CD4-positive, alpha-beta T cell (primary cell): Measurements from ENCODE around the gene HIRA. TPM values are rescaled to one million over a fixed set of nuclear protein-coding genes. Genes with fewer than 3 reads are reported as not detected.

Experiments used
- ATAC-seq: fragments of 200-7000 bp; cut with Tn5 transposase; one replicate; pipeline ENCODE4 v1.10.0; 2022; ENCODE audit warnings: mild to moderate bottlenecking; ENCODE audit not compliant: poor library complexity
- CTCF ChIA-PET: fragments of 350-600 bp; sonication (Branson Sonifier 250); formaldehyde crosslinking; loops from one replicate; lab custom pipeline; 2021; ENCODE audit warnings: antibody characterized with exemption, inconsistent platforms; lab: Charles Lee
- POLR2A ChIA-PET: fragments of 350-600 bp; sonication (Branson Sonifier 250); formaldehyde crosslinking; loops from one replicate; lab custom pipeline; 2021; ENCODE audit warnings: antibody characterized with exemption, inconsistent platforms; lab: Charles Lee
- DNase-seq, 14 experiments: peaks; one replicate each; pipeline ENCODE4 v3.0.0-alpha.2; 2013 to 2020; ENCODE audit warnings: mixed read lengths in 2 of 14
- H3K27ac ChIP-seq, 2 donors: one replicate each; pipeline versions ENCODE4 v1.5.1 to v1.7.0; 2013; ENCODE audit warnings: low read length in 2 of 2, low read depth in 1 of 2, mild to moderate bottlenecking in 1 of 2
- H3K27me3 ChIP-seq, 2 experiments: 1 replicate in 1 of 2; 2 replicates in 1 of 2; pipeline versions ENCODE4 v1.6.1 to v1.7.0; 2013; ENCODE audit warnings: low read length in 2 of 2, control low read depth in 1 of 2, mild to moderate bottlenecking in 1 of 2, moderate library complexity in 1 of 2; ENCODE audit not compliant: insufficient read depth in 2 of 2, control insufficient read depth in 1 of 2
- H3K36me3 ChIP-seq: one replicate; pipeline ENCODE4 v1.6.1; 2013; ENCODE audit warnings: low read length, control low read depth; ENCODE audit not compliant: insufficient read depth
- H3K4me1 ChIP-seq: one replicate; pipeline ENCODE4 v1.6.1; 2013; ENCODE audit warnings: low read length, control low read depth; ENCODE audit not compliant: insufficient read depth
- H3K4me3 ChIP-seq: one replicate; pipeline ENCODE4 v1.5.1; 2013; ENCODE audit warnings: mild to moderate bottlenecking, low read length, moderate library complexity
- H3K9me3 ChIP-seq, 2 experiments: 1 replicate in 1 of 2; 2 replicates in 1 of 2; pipeline versions ENCODE4 v1.6.1 to v1.7.0; 2013; ENCODE audit warnings: low read length in 2 of 2, mild to moderate bottlenecking in 2 of 2, control low read depth in 1 of 2, moderate library complexity in 1 of 2; ENCODE audit not compliant: control insufficient read depth in 1 of 2, insufficient read depth in 1 of 2
- H3K27ac Mint-ChIP-seq: one replicate; pipeline ENCODE4 v1.8.0; 2020; ENCODE audit warnings: mixed read lengths
- H3K27me3 Mint-ChIP-seq: one replicate; pipeline ENCODE4 v1.8.0; 2021; ENCODE audit warnings: mixed read lengths
- H3K36me3 Mint-ChIP-seq: one replicate; pipeline ENCODE4 v1.8.0; 2021; ENCODE audit warnings: low read depth, mixed read lengths
- H3K4me1 Mint-ChIP-seq: one replicate; pipeline ENCODE4 v1.8.0; 2021; ENCODE audit warnings: low read depth, mixed read lengths
- H3K4me3 Mint-ChIP-seq: one replicate; pipeline ENCODE4 v1.8.0; 2020; ENCODE audit warnings: mild to moderate bottlenecking, mixed read lengths
- H3K9me3 Mint-ChIP-seq: one replicate; pipeline ENCODE4 v1.8.0; 2020; ENCODE audit warnings: mixed read lengths
- intact Hi-C, 2 experiments: fragments of 100-400 bp; cut with DNase I in 1 of 2; cut with micrococcal nuclease in 1 of 2; formaldehyde crosslinking; loops; one replicate each; pipeline versions ENCODE4 v1.15.1 to v1.9.0; 2023 to 2025; cut with DNase I, micrococcal nuclease
- total RNA-seq, 174 experiments: library from RNA in 2 of 174; stranded (reverse) in 2 of 174; gene quantifications; one replicate each; pipeline ENCODE4 v1.2.3 and lab custom pipeline; 2021 to 2026
- TF ChIP-seq, protein P1 (sequence below): fragments of 200-600 bp; IDR thresholded peaks from one replicate; pipeline ENCODE4 v1.8.0; 2022; ENCODE audit warnings: antibody characterized with exemption, mild to moderate bottlenecking

Gene HIRA
- total RNA-seq, 2 experiments from 2014 or later: 15.2 to 15.5 TPM

DNA sequence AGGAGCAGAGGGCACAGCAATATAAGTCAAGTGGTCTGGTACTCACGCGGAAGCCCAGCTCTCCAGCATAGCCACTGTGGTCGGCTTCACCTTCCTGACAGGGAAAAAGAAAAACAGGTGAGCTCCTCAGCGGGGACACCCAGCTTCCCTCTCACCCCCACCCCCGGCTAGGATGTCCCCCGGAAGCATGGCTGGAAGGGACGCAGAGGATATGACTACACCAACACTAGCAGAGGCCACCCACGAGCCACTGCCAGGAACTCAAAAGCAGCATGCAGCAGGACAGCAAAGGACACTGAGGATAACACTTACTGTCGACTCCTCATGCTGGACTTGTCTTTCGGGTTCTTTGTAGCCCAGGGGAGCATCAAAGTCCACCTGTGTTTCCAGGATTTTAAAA lies 25.0 kb upstream of the HIRA start:
- intact Hi-C loops: no loop called here
- CTCF ChIA-PET: no interaction called here

DNA sequence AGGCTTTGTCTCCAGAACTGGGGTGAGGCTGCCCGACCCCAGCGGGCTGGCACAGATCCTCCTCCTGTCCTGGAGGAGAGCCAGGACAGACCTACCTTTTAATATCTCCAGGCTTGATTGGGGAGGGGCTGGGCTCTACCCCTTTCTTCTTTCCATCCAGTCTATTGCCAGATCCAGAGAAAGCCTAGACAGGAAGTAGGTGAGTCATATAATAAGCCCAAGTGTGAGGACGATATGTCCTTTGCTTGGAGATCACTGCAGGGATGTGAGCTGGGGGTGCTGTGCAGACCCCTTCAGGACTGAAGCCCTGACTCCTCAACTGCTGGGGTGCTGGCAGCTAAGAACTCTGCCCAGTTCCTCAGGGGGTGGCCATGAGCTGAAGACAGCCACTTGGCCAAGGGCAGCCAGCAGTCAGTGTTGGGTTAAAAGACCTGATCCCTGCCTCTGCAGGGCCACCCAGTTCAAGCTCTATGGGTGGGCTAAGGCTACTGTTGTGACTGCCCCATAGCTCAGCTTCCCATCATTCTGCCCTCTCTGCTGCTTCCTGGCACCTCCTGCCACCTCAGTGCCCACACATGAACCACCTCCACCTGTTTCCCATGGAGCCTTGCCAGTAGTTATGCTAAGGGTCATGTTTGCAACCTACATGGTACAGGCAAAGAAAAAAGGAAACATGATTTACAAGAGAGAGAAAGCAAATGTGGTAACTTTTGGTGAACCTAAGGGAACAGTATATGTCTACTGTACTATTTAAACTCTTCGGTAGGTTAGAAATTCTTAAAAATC lies 24.2 kb upstream of the HIRA start:
- H3K9me3 ChIP-seq: no peaks in the 10 kb centered on the region
- H3K4me1 Mint-ChIP-seq: no peaks in the 10 kb centered on the region
- H3K27ac Mint-ChIP-seq: no peak overlapping the region
- ChIA-PET POLR2A (no interaction called here), CTCF (no interaction called here)
- TF ChIP-seq, protein P1, sequence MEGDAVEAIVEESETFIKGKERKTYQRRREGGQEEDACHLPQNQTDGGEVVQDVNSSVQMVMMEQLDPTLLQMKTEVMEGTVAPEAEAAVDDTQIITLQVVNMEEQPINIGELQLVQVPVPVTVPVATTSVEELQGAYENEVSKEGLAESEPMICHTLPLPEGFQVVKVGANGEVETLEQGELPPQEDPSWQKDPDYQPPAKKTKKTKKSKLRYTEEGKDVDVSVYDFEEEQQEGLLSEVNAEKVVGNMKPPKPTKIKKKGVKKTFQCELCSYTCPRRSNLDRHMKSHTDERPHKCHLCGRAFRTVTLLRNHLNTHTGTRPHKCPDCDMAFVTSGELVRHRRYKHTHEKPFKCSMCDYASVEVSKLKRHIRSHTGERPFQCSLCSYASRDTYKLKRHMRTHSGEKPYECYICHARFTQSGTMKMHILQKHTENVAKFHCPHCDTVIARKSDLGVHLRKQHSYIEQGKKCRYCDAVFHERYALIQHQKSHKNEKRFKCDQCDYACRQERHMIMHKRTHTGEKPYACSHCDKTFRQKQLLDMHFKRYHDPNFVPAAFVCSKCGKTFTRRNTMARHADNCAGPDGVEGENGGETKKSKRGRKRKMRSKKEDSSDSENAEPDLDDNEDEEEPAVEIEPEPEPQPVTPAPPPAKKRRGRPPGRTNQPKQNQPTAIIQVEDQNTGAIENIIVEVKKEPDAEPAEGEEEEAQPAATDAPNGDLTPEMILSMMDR: no peak
- H3K27me3 ChIP-seq: no peaks in the 10 kb centered on the region
- no peaks in the 10 kb centered on the region for H3K9me3 Mint-ChIP-seq
- no peak overlapping the region for H3K4me3 Mint-ChIP-seq
- no peaks in the 10 kb centered on the region for H3K4me1 ChIP-seq
- H3K27ac ChIP-seq: no peak overlapping the region
- peaks cover 84% of the 10 kb centered on the region for H3K36me3 Mint-ChIP-seq
- no peak overlapping the region for H3K4me3 ChIP-seq
- DNase-seq (no peak), ATAC-seq (no peak)
- intact Hi-C loops: no loop called here
- H3K27me3 Mint-ChIP-seq: no peaks in the 10 kb centered on the region
- H3K36me3 ChIP-seq: peaks cover 72% of the 10 kb centered on the region

More for the DNA sequence above, 25.0 kb upstream of the HIRA start:
- ATAC-seq: no peak
- H3K4me3 ChIP-seq: no peak overlapping the region
- TF ChIP-seq, protein P1: no peak
- Mint-ChIP-seq H3K4me1 (no peaks in the 10 kb centered on the region), H3K27ac (no peak overlapping the region), H3K4me3 (no peak overlapping the region), H3K9me3 (no peaks in the 10 kb centered on the region), H3K36me3 (peaks cover 83% of the 10 kb centered on the region), H3K27me3 (no peaks in the 10 kb centered on the region)
- H3K27me3 ChIP-seq: no peaks in the 10 kb centered on the region
- H3K27ac ChIP-seq: no peak overlapping the region
- H3K4me1 ChIP-seq: no peaks in the 10 kb centered on the region
- POLR2A ChIA-PET: no interaction called here
- no peaks in the 10 kb centered on the region for H3K9me3 ChIP-seq
- H3K36me3 ChIP-seq: peaks cover 74% of the 10 kb centered on the region
- no peak for DNase-seq

DNA sequence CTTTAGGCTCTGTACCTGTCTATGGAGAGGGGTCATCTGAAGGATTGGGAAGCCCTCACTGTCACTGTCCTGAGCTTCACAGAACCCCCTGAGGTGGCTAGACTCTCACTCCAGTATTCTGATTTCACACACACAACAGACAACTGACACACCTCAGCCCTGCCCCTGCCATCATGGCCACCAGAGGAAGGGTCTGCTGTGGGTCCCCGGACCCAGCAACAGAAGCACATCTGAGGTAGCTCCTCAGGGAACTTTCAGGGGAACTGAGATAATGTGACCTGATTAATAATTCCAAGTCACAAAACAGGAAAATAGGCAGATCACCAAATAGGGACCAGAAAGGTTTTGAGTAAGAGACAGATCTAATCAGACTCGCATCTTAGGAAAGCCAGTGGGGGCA lies 23.5 kb upstream of the HIRA start:
- Histone ChIP-seq H3K36me3 (peaks cover 70% of the 10 kb centered on the region), H3K4me3 (no peak overlapping the region), H3K9me3 (no peaks in the 10 kb centered on the region), H3K27me3 (no peaks in the 10 kb centered on the region), H3K27ac (no peak overlapping the region), H3K4me1 (no peaks in the 10 kb centered on the region)
- DNase-seq: no peak
- Mint-ChIP-seq H3K9me3 (no peaks in the 10 kb centered on the region), H3K36me3 (peaks cover 83% of the 10 kb centered on the region), H3K4me3 (no peak overlapping the region), H3K27ac (no peak overlapping the region), H3K27me3 (no peaks in the 10 kb centered on the region), H3K4me1 (peaks cover 4% of the 10 kb centered on the region)
- intact Hi-C loops: no loop called here
- TF ChIP-seq, protein P1: no peak
- ChIA-PET CTCF (no interaction called here), POLR2A (no interaction called here)
- ATAC-seq: no peak
